ENCODE measurements around the gene ASB8.
"Not testable (repeated sequence)": the region's sequence is repeated elsewhere in the genome, so short reads cannot be mapped to it uniquely, and the experiment has no call there.

The ASB8 gene

GRCh38 chr12:48131517-48131916 is 25.8 kb downstream of the ASB8 start:
- DNase-seq, result no peak

GRCh38 chr12:48129376-48129775 is 27.9 kb downstream of the ASB8 start:
- no peak for DNase-seq

GRCh38 chr12:48128800-48129199 is 28.5 kb downstream of the ASB8 start:
- peak; percentile 48 for DNase-seq

DNA sequence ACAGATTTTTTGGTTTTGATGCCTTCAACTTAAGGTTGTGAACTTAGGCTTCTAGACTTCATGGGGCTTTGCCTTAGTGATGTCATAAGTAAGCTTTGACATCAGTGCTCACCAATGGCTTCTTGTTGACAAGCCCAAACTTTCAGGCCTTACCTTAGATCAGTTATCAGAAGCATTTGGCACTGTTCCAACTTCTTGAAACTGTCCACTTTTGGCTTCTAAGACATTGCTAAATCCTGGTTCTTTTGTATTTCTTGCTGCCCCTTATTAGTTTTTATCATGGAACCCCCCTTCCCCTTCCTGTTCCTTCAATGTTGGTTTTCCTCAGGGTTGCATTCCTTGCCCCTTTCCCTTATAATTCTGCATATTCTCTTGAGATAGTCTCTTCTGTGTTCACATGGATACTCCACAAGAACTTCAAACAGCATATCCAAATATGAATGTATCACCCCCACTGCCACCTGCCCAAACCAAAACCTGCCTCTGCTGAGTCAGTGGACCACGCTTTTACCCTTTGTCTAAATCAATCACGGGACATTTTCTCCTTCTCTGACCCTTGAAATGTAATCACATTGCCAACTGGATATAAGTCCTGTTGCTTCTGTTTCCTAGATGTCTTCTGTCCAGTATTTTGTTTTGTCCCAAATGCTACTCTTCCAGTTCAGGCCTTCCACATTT is 30.2 kb downstream of the ASB8 start:
- no peak for DNase-seq

- DNase-seq, result no peak
Measured at GRCh38 chr12:48125985-48126384, 31.3 kb downstream of the ASB8 start.

DNA sequence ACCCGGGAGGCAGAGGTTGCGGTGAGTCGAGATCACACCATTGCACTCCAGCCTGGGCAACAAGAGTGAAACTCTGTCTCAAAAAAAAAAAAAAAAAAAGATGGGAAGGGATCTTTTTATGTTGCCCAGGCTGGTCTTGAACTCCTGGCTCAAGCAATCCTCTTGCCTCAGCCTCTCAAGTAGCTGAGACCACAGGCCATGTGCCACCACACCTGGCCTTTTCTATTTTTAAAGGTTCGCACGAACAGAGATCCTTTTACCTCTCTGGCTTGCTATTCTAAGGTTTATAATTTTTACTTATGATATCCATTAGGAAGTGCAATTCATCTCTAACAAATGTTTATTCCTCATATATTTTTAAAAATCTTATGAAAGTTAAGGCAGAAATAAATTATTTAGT is 31.8 kb downstream of the ASB8 start:
- DNase-seq, result not testable (repeated sequence)

DNA sequence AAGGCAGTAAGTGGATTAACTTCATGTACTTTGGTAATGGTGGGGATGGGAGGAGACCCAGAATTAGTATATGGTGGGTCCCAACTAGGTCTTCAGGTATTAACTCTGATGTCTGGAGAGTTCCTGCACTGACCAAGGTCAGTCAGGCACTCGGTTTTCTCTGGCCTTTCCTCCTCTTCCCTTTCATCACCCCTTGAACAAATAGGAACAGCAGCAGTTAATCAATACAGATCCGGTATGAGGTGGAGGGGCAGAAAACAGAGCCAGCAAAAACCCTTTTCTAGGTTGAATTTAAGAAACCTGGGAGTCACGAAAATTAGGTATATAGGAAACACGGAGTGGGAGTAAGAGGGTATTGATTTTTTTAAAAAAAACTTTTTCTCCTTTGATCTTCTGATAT is 34.1 kb downstream of the ASB8 start:
- DNase-seq, result no peak

DNA sequence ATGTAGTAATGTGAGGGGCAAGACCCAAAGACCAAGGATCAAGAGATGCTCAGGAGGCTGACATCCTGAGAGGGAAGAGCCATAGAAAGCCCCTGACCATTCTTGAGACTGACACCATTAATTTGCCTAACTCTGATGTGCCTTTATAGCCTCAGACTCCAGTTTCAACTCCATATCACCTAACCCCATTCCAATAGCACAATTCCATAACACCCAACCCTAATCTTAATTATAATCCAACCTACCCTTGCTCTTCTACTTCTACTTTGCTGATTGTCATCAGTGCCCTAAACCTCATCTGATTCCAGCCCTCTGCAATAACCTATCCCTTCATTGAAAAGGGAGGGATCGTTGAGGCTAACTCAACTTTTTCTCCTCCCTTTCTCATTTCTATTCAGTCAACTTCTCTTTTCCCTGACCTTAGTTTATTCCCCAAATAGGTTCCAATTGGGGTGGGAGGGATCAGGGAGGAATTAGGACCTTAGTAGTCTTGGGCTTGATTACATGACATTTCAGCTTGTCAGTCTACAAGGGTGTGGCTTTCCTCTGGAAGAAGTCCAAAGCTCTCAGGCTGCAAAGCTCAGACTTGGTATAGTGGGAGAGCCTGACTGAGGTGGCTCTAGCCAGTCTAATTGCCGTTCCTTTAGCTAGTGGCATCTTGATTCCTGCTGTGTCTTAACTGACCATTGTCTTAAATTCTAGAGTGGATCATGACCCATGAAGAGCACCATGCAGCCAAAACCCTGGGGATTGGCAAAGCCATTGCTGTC is 35.1 kb downstream of the ASB8 start:
- no peak for DNase-seq

- DNase-seq, result no peak
Measured at GRCh38 chr12:48121522-48121921, 35.8 kb downstream of the ASB8 start.

DNA sequence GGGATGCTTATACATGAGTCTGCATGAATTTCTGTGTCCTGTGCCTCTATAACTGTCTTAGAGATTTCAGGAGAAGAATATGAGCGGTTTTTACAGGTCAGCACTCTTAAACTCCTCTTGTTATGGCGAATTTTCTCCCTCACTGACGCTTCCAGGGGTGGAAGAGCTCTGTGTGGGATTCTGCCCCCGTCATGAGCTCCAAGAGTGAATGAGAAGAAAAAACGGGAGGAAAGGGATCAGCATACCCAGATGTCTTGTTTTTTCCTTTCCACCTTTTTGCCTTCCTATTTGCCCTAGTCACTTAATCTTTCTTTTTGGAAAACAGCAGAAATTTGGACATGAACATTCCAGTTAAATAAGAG is 37.5 kb downstream of the ASB8 start:
- DNase-seq, result no peak

- DNase-seq, result peak; percentile 93
Measured at GRCh38 chr12:48119078-48119833, 38.1 kb downstream of the ASB8 start, which contains the start of gene PFKM. PFKM (plus strand) TSS chr12:48119364; CDS start chr12:48122775, 3,411 bp downstream.

DNA sequence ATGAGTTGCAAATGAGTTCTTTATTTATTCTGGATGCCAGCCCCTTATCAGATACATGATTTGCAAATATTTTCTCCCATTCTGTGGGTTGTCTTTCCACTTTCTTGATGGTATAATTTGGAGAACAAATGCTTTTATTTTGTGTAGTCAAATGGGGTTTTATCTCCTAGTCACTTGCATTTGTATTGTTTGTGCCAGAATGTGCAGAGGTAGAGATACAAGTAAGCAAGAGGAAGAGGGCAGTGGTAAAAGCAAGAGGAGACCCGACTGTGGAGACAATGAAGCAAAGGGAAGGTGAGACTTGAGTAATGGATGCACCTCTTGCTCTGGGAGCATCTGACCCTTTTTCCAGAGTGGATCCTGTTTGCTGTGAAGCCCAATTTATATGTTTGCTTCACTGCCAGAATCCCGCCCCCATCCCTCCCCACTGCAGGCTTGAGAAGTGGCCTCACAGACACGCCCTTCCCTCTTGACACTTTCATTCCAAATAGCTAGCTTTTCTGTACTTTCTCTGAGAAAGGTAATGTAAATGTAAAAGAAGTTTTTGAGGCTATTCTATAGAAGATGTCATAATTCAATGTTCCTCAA is 38.9 kb downstream of the ASB8 start:
- no peak for DNase-seq

DNA sequence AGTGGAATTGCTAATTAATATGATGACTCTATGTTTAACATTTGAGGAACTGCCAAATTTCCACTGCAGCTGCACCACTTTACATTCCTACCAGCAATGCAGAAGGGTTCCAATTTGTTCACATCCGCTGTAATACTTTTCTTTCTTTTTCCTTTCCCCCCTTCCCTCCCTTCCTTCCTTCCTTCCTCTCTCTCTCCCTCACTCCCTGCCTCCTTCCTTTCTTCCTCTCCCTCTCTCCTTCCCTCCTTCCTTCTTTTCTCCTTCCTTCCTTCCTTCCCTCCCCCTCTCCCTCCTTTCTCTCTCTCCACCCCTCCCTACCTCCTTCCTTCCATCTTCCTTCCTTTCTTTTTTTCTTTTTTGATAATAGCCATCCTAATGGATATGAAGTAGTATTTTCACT is 41.4 kb downstream of the ASB8 start:
- no peak for DNase-seq

- not testable (repeated sequence) for DNase-seq
Measured at GRCh38 chr12:48111312-48111693, 46.0 kb downstream of the ASB8 start.

GRCh38 chr12:48110691-48111311 is 46.5 kb downstream of the ASB8 start:
- DNase-seq, result peak; percentile 8

DNA sequence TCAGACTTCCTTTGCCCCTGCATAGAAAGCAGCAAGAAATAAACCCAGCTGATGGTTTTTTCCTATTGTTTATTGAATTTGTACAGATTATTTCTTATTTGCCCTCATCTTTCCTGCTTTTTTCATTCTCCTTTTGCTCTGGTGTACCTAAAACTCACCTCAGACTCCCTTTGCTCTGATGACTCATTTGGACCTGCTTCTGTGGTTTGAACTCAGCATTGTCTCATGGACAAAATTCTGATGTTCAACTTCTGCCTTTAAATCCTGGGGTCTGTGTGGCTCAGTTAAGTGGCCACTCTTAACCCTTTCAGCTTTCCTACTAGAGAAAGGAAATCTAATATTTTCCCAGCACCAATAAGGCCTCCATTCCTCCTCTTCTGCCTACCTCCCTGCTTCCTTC is 47.9 kb downstream of the ASB8 start:
- DNase-seq, result no peak

- no peak for DNase-seq
Measured at GRCh38 chr12:48106681-48107613, 50.4 kb downstream of the ASB8 start.

- peak; percentile 86 for DNase-seq
Measured at GRCh38 chr12:48105867-48106680, 51.2 kb downstream of the ASB8 start, which contains the start of gene SENP1. SENP1 (minus strand) TSS chr12:48106079; CDS start chr12:48101472, 4,607 bp downstream.

GRCh38 chr12:48105321-48105866 is 51.9 kb downstream of the ASB8 start:
- DNase-seq, result no peak

DNA sequence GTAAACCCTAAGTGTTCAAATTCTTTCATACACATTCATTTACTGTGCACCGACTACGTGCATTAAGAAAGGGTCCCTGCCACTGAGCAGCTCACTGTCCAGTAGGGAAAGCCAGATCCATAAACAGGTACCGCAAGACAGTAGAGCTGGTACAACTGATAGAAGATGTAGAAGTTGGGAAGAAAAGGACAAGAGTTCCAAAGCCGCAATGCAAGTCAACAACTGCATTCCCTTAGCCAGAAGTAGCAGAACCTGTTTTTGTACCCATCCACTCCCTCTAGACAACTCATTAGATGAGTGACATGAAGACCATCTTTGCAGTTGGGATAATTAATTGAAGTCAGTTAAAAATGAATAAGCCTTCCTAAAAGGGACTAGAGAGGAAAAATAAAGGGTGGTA is 52.8 kb downstream of the ASB8 start:
- no peak for DNase-seq
